ENCODE measurements around the gene OR52W1.

DNA sequence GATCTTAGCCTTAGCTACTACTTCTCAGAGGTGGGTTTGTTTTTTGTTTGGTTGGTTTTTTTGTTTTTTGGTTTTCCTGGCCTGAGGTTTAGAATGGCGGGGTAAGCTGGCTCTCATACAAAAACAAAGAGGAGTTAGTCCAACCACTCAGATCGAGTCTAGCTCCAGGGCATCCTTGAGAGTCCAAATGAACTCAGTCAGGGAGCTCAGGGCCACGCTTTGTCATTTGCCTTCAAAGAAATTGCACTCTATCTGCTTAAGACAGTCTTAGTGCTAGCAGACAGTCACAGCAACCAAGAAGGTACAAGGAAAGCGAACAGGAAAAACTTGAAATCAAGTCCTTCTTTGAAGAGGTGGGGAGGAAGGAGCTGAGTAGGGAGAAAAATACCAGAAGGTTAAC lies 17.5 kb downstream of the OR52W1 start:
- TF ChIP-seq, protein P1, sequence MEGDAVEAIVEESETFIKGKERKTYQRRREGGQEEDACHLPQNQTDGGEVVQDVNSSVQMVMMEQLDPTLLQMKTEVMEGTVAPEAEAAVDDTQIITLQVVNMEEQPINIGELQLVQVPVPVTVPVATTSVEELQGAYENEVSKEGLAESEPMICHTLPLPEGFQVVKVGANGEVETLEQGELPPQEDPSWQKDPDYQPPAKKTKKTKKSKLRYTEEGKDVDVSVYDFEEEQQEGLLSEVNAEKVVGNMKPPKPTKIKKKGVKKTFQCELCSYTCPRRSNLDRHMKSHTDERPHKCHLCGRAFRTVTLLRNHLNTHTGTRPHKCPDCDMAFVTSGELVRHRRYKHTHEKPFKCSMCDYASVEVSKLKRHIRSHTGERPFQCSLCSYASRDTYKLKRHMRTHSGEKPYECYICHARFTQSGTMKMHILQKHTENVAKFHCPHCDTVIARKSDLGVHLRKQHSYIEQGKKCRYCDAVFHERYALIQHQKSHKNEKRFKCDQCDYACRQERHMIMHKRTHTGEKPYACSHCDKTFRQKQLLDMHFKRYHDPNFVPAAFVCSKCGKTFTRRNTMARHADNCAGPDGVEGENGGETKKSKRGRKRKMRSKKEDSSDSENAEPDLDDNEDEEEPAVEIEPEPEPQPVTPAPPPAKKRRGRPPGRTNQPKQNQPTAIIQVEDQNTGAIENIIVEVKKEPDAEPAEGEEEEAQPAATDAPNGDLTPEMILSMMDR (conservative IDR thresholded peaks at IDR 0.05) = no peak
- no peak for TF ChIP-seq ZFX (IDR thresholded peaks at IDR 0.05)
